ENCODE data around the gene USP15.

Gene USP15

GRCh38 chr12:62436164-62436503 is 175.9 kb downstream of the USP15 start:
- CTCF ChIA-PET = interaction anchor here (0.7 to 5.5 kb wide), 9 partner anchors 9 to 361 kb away, joined by 3 to 90 read pairs (median 4); no protein-coding TSS in a partner anchor
- POLR2A ChIA-PET = no interaction called here
- Histone ChIP-seq H3K4me3 (ENCODE audit: low read depth, low read length) (no peak overlapping the region), H3K36me3 (ENCODE audit: control insufficient read depth in 2 of 2, insufficient read depth in 1 of 2, low read length in 2 of 2) (no peaks in the 10 kb centered on the region), H3K4me1 (ENCODE audit: control insufficient read depth, insufficient read depth, low read length) (no peaks in the 10 kb centered on the region), H3K9me3 (ENCODE audit: control insufficient read depth, insufficient read depth, low read depth, low read length) (no peaks in the 10 kb centered on the region), H3K27ac (ENCODE audit: extremely low read depth, low read depth, low read length) (no peak overlapping the region)
- TF ChIP-seq HOXD13 (CRISPR knock-in tag; IDR thresholded peaks at IDR 0.05; ENCODE audit: borderline replicate concordance) = no peak
- no peak for TF ChIP-seq ZNF184 (tag by site-specific recombination; IDR thresholded peaks at IDR 0.05)
- TF ChIP-seq KLF10 (tag by site-specific recombination; IDR thresholded peaks at IDR 0.05) = no peak
- no peak for TF ChIP-seq ZNF354C (tag by site-specific recombination; IDR thresholded peaks at IDR 0.05; ENCODE audit: borderline replicate concordance, low read depth)
- no peak for TF ChIP-seq ZBTB8A (tag by site-specific recombination; IDR thresholded peaks at IDR 0.05)
- TF ChIP-seq KLF9 (tag by site-specific recombination; IDR thresholded peaks at IDR 0.05; ENCODE audit: low read depth) = 0 out of 2 replicates have a peak, but pooled peaks have one; percentile 33

GRCh38 chr12:62438098-62438692 is 178.0 kb downstream of the USP15 start:
- POLR2A ChIA-PET = no interaction called here
- CTCF ChIA-PET = interaction anchor here (0.6 to 5.5 kb wide), 45 partner anchors 9 to 633 kb away, joined by 3 to 90 read pairs (median 4); partner anchors contain the start of gene MON2
- H3K36me3 ChIP-seq (ENCODE audit: control insufficient read depth in 2 of 2, insufficient read depth in 1 of 2, low read length in 2 of 2) = no peaks in the 10 kb centered on the region
- H3K9me3 ChIP-seq (ENCODE audit: control insufficient read depth, insufficient read depth, low read depth, low read length) = no peaks in the 10 kb centered on the region
- no peak overlapping the region for H3K4me3 ChIP-seq (ENCODE audit: low read depth, low read length)
- no peak overlapping the region for H3K27ac ChIP-seq (ENCODE audit: extremely low read depth, low read depth, low read length)
- no peaks in the 10 kb centered on the region for H3K4me1 ChIP-seq (ENCODE audit: control insufficient read depth, insufficient read depth, low read length)
- no peak for TF ChIP-seq ZNF560 (tag by site-specific recombination; IDR thresholded peaks at IDR 0.05; ENCODE audit: borderline replicate concordance)
- TF ChIP-seq ZFP3 (tag by site-specific recombination; IDR thresholded peaks at IDR 0.05; ENCODE audit: low read depth) = no peak
- no peak for TF ChIP-seq ZNF341 (tag by site-specific recombination; IDR thresholded peaks at IDR 0.05; ENCODE audit: low read depth)
- TF ChIP-seq KLF16 (tag by site-specific recombination; IDR thresholded peaks at IDR 0.05) = no peak
- no peak for TF ChIP-seq ZNF596 (tag by site-specific recombination; IDR thresholded peaks at IDR 0.05)
- TF ChIP-seq ZNF184 (tag by site-specific recombination; IDR thresholded peaks at IDR 0.05) = no peak
- TF ChIP-seq ZNF692 (tag by site-specific recombination; IDR thresholded peaks at IDR 0.05) = no peak
- no peak for TF ChIP-seq ZNF311 (tag by site-specific recombination; IDR thresholded peaks at IDR 0.05; ENCODE audit: borderline replicate concordance)
- TF ChIP-seq TRIM28 (IDR thresholded peaks at IDR 0.05; ENCODE audit: borderline replicate concordance, low read length) = no peak
- no peak for TF ChIP-seq ZNF18 (tag by site-specific recombination; IDR thresholded peaks at IDR 0.05)
- TF ChIP-seq ZNF660 (tag by site-specific recombination; IDR thresholded peaks at IDR 0.05) = 0 out of 2 replicates have a peak, but pooled peaks have one; percentile 29
- TF ChIP-seq MEIS1 (CRISPR knock-in tag; IDR thresholded peaks at IDR 0.05; ENCODE audit: borderline replicate concordance) = no peak
- TF ChIP-seq HOXC10 (CRISPR knock-in tag; IDR thresholded peaks at IDR 0.05) = no peak
- TF ChIP-seq SCRT1 (tag by site-specific recombination; IDR thresholded peaks at IDR 0.05; ENCODE audit: borderline replicate concordance) = no peak
- no peak for TF ChIP-seq ZNF416 (tag by site-specific recombination; IDR thresholded peaks at IDR 0.05)
- no peak for TF ChIP-seq ZNF266 (tag by site-specific recombination; IDR thresholded peaks at IDR 0.05; ENCODE audit: low read depth)
- no peak for TF ChIP-seq ZSCAN16 (tag by site-specific recombination; IDR thresholded peaks at IDR 0.05)
- peak; percentile 77 for TF ChIP-seq ZNF654 (tag by site-specific recombination; IDR thresholded peaks at IDR 0.05; ENCODE audit: low read depth)
- no peak for TF ChIP-seq ZNF48 (tag by site-specific recombination; IDR thresholded peaks at IDR 0.05)
- TF ChIP-seq ZNF513 (tag by site-specific recombination; IDR thresholded peaks at IDR 0.05) = no peak
- 0 out of 2 replicates have a peak, but pooled peaks have one; percentile 14 for TF ChIP-seq KLF10 (tag by site-specific recombination; IDR thresholded peaks at IDR 0.05)
- no peak for TF ChIP-seq ZNF121 (tag by site-specific recombination; IDR thresholded peaks at IDR 0.05)
- TF ChIP-seq ZFHX2 (tag by site-specific recombination; conservative IDR thresholded peaks at IDR 0.05) = no peak
- no peak for TF ChIP-seq ZNF792 (tag by site-specific recombination; IDR thresholded peaks at IDR 0.05)
- 0 out of 2 replicates have a peak, but pooled peaks have one; percentile 21 for TF ChIP-seq ZNF501 (tag by site-specific recombination; IDR thresholded peaks at IDR 0.05)
- peak; percentile 47; the same call in 1 of the 2 replicates for TF ChIP-seq CTCF (tag by site-specific recombination; IDR thresholded peaks at IDR 0.05)
- no peak for TF ChIP-seq ZNF223 (tag by site-specific recombination; IDR thresholded peaks at IDR 0.05)
